ELF-1 (cell line): Measurements from ENCODE around the gene ATXN10.
"Not testable (repeated sequence)": the region's sequence is repeated elsewhere in the genome, so short reads cannot be mapped to it uniquely, and the experiment has no call there.

Source experiments
- DNase-seq: peaks from one replicate; pipeline ENCODE4 v3.0.0-alpha.2; 2016; ENCODE audit warnings: low read depth, low spot score

The ATXN10 gene

GRCh38 chr22:45709060-45709739, 37.6 kb downstream of the ATXN10 start:
- DNase-seq, result no peak

GRCh38 chr22:45709866-45710265, 38.2 kb downstream of the ATXN10 start:
- no peak for DNase-seq

GRCh38 chr22:45710469-45710868, 38.8 kb downstream of the ATXN10 start:
- DNase-seq, result no peak

- not testable (repeated sequence) for DNase-seq
These were observed 42.8 kb downstream of the ATXN10 start for GRCh38 chr22:45714390-45714789.

GRCh38 chr22:45717789-45718188, 46.2 kb downstream of the ATXN10 start:
- DNase-seq, result no peak

GRCh38 chr22:45718391-45718790, 46.8 kb downstream of the ATXN10 start:
- no peak for DNase-seq

GRCh38 chr22:45720839-45721378, 49.3 kb downstream of the ATXN10 start:
- DNase-seq, result no peak

- no peak for DNase-seq
These were observed 50.4 kb downstream of the ATXN10 start for GRCh38 chr22:45722006-45722405.

GRCh38 chr22:45726081-45726480, 54.4 kb downstream of the ATXN10 start:
- no peak for DNase-seq

- DNase-seq, result peak; percentile 13
These were observed 59.6 kb downstream of the ATXN10 start for GRCh38 chr22:45731041-45731797.

- DNase-seq, result peak; percentile 13
These were observed 60.3 kb downstream of the ATXN10 start for GRCh38 chr22:45731798-45732495.

GRCh38 chr22:45735273-45735672, 63.6 kb downstream of the ATXN10 start:
- no peak for DNase-seq

- DNase-seq, result no peak
These were observed 66.6 kb downstream of the ATXN10 start for GRCh38 chr22:45738206-45738605.

- no peak for DNase-seq
These were observed 68.6 kb downstream of the ATXN10 start for GRCh38 chr22:45740236-45740635.

- DNase-seq, result no peak
These were observed 71.3 kb downstream of the ATXN10 start for GRCh38 chr22:45742866-45743450.

GRCh38 chr22:45743687-45744086, 72.1 kb downstream of the ATXN10 start:
- no peak for DNase-seq

- no peak for DNase-seq
These were observed 72.8 kb downstream of the ATXN10 start for GRCh38 chr22:45744442-45744841.

- no peak for DNase-seq
These were observed 79.0 kb downstream of the ATXN10 start for GRCh38 chr22:45750626-45751025.

GRCh38 chr22:45752036-45752435, 80.4 kb downstream of the ATXN10 start:
- DNase-seq, result no peak

GRCh38 chr22:45754822-45755221, 83.2 kb downstream of the ATXN10 start:
- no peak for DNase-seq

GRCh38 chr22:45756558-45756957, 84.9 kb downstream of the ATXN10 start:
- no peak for DNase-seq

GRCh38 chr22:45757068-45757467, 85.4 kb downstream of the ATXN10 start:
- peak; percentile 99 for DNase-seq
